ENCODE results near the gene GOLGA6L9.
"Not testable (repeated sequence)": the region's sequence is repeated elsewhere in the genome, so short reads cannot be mapped to it uniquely, and the experiment has no call there.

Gene GOLGA6L9

GRCh38 chr15:82429693-82430092 is at the start of gene GOLGA6L9:
GOLGA6L9 (plus strand) TSS chr15:82429816; CDS start chr15:82430080, 264 bp downstream.
- not testable (repeated sequence) for DNase-seq

DNA sequence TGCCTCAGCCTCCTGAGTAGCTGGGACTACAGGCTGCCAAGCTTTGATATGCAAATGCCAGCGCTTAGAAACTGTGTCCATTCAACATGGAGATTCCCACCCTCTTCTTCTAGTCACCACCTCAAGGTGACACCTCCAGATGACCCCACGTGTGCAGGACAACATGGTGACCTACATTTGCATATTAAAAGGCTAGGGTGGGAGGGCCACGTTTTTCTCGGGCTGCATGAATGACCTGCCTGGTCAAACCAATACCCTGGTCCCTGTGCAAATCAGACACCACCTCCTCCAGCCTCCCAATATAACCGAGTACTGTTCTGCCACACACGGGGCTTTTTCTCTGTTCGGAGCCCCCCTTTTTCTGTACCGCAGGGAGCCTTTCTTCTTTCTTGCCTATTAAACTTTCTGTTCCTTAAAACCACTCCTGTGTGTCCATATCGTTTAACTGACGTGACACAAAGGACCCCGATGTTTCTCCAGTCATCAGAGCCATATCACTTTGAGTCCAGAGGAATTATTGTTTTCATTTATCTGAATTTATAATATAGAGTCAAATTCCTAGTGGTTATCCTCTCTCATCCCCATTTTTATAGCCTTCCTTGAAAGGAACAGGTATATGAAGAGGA is 48.2 kb upstream of the GOLGA6L9 start:
- DNase-seq, result not testable (repeated sequence)

DNA sequence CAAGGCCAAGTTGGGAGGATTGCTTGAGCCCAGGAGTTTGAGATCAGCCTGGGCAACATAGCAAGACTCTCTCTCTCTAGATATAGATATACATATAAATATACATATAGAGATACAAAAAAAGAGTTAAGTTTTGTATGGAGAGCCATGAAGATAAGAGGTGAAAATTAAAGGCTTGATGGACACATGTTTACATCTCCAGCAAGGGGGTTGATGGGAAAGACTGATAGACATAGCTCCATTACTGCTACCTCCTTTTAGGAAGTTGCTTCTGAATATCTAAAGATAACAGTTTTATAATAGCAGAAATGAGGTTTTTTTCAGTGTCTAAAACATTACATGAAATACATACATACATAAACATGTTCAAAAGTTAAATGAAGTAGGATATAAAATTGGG is 42.4 kb upstream of the GOLGA6L9 start:
- DNase-seq, result not testable (repeated sequence)

- DNase-seq, result not testable (repeated sequence)
Observed at GRCh38 chr15:82390152-82390551, 39.5 kb upstream of the GOLGA6L9 start.

DNA sequence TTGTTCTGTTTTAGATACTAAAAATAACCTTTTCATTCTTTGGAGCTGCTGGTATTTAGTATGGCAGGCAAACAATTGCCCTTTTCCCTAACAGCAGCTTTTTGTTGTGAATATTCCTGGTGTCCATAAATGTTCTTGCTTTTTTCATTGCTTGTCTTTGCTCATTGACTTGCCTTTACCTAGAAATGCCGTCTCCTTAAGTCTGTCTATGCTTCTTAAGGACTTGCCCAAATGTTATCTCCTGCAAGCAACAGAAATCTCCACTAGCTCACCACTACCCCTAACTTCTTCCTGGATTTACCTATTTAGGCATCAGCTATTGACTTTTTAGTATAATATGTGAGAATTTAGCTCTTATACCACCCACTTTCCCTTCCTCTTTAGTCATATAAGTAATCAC is 37.5 kb upstream of the GOLGA6L9 start:
- not testable (repeated sequence) for DNase-seq

DNA sequence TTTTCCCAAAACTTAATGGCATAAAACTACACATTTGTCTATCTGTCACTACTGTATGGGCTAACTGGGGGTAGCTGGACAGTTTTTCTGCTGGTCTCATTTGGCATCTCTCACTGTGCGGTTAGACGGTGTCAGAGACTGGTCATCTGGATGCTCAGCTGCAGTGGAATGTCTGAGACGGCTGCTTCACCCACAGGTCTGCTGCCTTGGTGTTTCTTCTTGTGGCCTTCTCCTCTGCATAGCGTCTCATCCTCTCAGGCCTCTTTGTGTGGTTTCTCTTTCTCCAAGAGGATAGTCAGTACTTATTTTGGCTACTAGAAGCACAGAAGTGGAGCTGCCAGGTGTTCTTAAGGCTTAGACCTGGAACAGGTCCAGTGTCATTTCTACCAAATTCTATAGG is 35.9 kb upstream of the GOLGA6L9 start:
- DNase-seq, result no peak

GRCh38 chr15:82395788-82396187 is 33.8 kb upstream of the GOLGA6L9 start:
- not testable (repeated sequence) for DNase-seq

DNA sequence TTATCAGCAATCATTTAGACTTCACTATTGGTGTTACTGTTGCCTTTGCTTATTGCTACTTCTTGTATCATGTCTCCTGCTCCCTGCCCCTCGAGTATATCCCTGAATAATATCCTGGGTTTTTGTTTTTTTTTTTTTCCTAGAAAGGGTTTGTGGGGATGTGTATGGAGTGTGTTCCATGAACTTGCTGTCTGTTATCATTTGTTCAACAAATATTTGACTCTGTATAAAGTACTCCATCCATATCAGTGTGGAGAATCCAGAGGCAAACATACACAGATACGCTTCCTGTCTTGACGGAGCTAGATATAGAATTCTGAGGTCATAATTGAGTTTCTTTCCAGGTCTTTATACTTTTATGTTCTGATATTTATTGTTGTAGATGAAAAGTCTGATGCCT is 31.8 kb upstream of the GOLGA6L9 start:
- DNase-seq, result no peak

- no peak for DNase-seq
Observed at GRCh38 chr15:82398785-82399184, 30.8 kb upstream of the GOLGA6L9 start.

- DNase-seq, result not testable (repeated sequence)
Observed at GRCh38 chr15:82399366-82400103, 30.1 kb upstream of the GOLGA6L9 start.

DNA sequence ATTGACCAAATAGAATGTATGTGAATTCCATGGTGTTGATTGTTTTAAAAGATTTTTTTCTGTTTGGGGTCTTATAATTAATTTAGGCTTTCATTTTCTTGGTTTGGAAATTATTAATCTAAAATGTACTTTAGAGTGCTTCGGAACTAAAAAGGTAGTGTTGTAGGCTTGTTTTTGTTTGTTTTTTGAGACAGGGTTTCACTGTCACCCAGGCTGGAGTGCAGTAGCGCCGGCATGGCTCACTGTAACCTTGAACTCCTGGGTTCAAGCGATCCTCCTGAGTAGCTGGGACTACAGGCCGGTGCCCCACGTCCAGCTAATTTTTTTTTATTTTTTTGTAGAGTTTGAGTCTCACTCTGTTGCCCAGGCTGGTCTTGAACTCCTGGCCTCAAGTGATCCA is 27.7 kb upstream of the GOLGA6L9 start:
- not testable (repeated sequence) for DNase-seq

GRCh38 chr15:82402341-82402740 is 27.3 kb upstream of the GOLGA6L9 start:
- not testable (repeated sequence) for DNase-seq

- DNase-seq, result not testable (repeated sequence)
Observed at GRCh38 chr15:82406211-82406610, 23.4 kb upstream of the GOLGA6L9 start.

DNA sequence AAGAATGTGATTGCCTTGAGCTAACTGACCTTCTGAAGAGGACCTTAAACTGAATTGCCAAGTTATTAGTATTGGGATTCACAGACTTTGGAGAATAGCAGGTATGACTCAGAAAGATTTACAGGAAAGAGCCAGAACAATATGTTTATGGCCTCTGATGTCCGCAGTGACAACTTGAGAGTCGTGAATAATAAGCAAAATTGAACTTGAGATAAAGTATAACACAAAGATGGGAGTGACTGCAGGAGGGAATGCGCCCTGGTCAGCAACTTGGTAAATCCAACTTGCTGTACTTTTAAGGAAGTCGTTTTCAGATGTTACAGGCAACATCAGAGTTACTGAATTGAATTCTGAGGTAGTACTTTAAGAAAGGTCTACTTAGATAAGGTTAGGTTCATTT is 19.3 kb upstream of the GOLGA6L9 start:
- DNase-seq, result not testable (repeated sequence)

DNA sequence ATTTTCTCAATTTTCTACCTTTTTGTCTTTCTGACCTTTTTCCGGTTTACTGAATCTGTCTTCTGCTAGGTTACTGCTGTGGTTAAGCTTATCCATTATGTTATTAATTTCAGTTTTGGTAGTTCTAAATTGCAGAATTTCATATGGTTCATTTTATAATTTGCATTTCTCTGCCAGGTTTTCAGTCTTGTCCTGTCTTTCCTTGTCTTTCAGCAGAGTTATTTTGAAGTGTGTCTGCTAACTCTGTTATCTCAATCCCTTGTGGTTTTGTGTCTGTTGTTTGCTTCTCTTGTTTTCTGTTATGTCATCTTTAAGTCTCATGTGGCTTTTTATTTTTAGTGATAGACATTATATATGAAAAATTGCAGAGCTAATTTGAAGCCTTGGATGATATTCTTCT is 18.0 kb upstream of the GOLGA6L9 start:
- DNase-seq, result not testable (repeated sequence)

DNA sequence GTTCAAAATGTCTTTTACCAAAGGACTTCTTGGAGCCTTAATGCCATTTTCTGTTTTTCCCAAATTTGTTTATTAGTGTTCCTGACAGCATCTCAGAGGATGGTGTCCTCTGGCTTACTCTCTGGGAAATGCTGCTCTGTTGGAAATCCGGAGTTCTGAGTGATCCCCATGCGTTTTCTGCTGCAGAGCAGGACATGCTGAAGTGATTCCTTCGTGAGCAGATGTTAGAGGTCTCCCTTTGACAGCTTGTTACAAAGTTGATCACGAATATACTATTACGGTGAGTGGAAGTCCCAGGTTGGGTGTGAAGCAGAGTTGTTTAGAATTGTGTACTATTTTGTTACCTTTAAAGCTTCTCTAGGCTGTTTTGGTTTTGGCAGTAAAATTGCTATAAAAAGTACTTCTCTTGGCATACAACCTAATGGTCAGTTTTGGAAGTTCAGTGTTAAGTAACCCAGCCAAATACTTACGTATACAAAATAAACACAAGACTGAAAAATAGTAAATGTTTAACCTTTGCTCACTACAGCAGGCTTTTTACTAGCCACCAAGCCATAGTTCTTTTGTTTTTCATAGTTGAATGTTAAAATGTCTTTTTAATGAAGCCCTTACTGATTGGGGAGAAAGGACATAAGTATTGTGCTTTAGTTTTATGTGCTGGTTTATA is 15.0 kb upstream of the GOLGA6L9 start:
- not testable (repeated sequence) for DNase-seq

DNA sequence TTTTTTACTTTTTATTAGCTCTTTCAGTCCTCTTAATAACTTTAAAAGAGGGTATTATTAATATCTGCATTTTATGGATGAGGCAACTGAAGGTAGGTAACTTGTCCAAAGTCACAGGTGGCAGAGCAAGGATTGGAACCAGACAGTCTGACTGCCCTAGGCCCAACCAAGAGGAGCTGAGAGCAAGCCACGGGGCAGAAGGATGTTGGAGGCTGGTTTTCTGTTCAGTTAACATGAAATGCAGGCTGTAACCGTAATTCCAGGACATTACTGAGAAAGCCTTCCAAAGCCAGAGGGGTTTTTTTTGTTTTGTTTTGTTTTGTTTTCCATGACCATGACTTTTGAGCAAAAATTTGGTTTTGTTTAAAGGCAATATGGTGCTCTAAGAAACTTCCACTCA is 9.1 kb upstream of the GOLGA6L9 start:
- DNase-seq, result not testable (repeated sequence)

DNA sequence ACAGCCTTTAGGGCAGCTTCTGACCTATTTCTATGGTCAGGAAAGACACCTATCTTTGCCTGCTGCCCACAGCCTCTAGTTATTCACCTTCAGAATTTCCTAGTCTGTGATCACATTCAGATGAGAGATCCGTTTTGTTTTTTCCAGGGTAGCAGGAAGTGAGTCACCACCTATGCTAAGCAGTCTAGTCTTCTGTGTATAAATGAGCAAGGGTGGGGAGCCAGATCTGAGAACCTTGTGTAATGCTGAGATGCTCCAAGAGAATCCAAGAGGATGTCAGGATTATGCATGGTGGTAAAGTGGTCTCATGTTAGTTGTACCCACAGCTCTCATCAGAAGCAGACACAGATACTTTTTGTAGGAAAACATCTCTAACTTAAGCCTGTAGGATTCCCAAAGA is 8.7 kb upstream of the GOLGA6L9 start:
- DNase-seq, result not testable (repeated sequence)

DNA sequence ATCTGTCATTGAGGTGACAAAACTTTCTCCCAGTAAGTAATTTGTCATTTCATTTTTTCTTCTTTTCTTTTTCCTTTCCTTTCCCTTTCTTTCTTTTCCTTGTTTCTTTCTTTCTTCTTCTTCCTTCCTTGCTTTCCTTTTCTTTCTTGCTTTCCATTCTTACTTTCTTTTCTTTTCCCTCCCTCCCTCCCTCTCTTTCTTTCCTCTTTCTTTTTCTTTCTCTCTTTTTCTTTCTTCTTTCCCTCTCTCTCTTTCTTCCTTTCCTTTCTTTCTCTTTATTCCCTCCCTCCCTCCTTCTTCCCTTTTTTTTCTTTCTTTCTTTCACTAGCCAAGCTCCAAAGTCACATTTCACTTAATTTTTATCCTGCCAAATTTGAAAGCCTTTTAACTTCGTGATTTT is 2.5 kb upstream of the GOLGA6L9 start:
- DNase-seq, result not testable (repeated sequence)

GRCh38 chr15:82445420-82445819 is 15.8 kb downstream of the GOLGA6L9 start:
- not testable (repeated sequence) for DNase-seq

- not testable (repeated sequence) for DNase-seq
Observed at GRCh38 chr15:82457336-82457735, 27.7 kb downstream of the GOLGA6L9 start.

DNA sequence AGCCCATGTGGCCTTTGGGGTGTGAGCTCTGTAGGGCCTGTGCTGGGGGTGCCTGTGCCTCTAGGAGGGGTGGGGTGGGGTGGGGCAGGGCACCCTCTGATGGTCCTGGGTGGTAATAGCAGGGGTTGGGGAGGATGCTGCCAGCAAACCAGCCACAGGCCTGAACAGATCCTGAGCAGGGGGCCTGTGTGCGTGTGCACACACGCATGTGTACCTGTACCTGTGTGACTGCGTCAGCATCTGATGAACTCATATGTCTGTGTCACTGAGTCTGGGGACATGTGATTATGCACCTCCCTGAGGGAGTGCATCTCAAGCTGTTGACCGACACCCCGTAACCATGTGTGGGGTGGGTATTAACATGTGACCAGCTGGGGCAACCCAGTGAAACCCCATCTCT is 36.0 kb downstream of the GOLGA6L9 start:
- not testable (repeated sequence) for DNase-seq

GRCh38 chr15:82468205-82468604 is 38.6 kb downstream of the GOLGA6L9 start:
- not testable (repeated sequence) for DNase-seq

DNA sequence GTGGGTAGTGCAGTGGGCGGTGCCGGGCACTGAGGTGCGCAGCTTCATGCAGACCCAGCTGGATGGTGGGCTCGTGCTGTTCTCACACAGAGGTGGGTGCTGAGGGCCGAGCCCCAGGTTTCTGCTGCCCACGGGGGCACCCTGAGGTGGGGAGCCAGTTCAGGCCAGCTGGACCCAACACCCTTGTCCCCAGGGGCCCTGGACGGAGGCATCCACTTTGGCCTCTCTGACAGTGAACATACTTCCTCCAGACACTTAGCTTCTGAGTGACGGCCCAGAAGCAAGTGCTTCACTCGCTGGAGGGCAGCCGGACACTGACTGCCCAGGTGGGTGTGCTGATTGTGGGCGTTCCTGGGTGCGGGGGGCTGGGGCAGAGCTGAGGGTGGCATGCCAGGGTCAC is 39.8 kb downstream of the GOLGA6L9 start:
- not testable (repeated sequence) for DNase-seq

All from NCI-H2081 (cell line).